BLaER1 treated with 17β-estradiol and CSF1 and Interleukin-3, amounts not matched to agents 10 nM and 100 nM (cell line): ENCODE measurements around the gene NFKB2.

Experiments used
- H3K27ac ChIP-seq, 11 experiments: shearing (Covaris generic); formaldehyde crosslinking; 2 replicates each; pipeline ENCODE4 v1.8.1; 2022
- H3K27me3 ChIP-seq, 11 experiments: shearing (Covaris generic); formaldehyde crosslinking; 2 replicates each; pipeline ENCODE4 v1.8.1; 2022
- H3K36me3 ChIP-seq, 11 experiments: shearing (Covaris generic); formaldehyde crosslinking; 2 replicates each; pipeline ENCODE4 v1.8.1; 2022
- H3K4me1 ChIP-seq, 10 experiments: shearing (Covaris generic); formaldehyde crosslinking; 2 replicates each; pipeline ENCODE4 v1.8.1; 2022
- H3K4me2 ChIP-seq, 11 experiments: shearing (Covaris generic); formaldehyde crosslinking; 2 replicates each; pipeline ENCODE4 v1.8.1; 2022
- H3K4me3 ChIP-seq, 10 experiments: shearing (Covaris generic); formaldehyde crosslinking; 2 replicates each; pipeline ENCODE4 v1.8.1; 2022
- H3K9ac ChIP-seq, 11 experiments: shearing (Covaris generic); formaldehyde crosslinking; 2 replicates each; pipeline ENCODE4 v1.8.1; 2022
- H3K9me3 ChIP-seq, 11 experiments: shearing (Covaris generic); formaldehyde crosslinking; replicated peaks in 1 of 11; 2 replicates each; pipeline ENCODE4 v1.8.1; 2022
- H4K20me1 ChIP-seq, 11 experiments: shearing (Covaris generic); formaldehyde crosslinking; 2 replicates each; pipeline ENCODE4 v1.8.1; 2022
- Cebpa-rat ChIP-seq, 11 experiments: shearing (Covaris generic); IDR thresholded peaks; 2 replicates each; pipeline ENCODE4 v1.8.1; 2022

Gene NFKB2

GRCh38 chr10:102436312-102436711 is 40.8 kb downstream of the NFKB2 start:
- Histone ChIP-seq H3K4me2 (peak overlapping the region; percentile 88 to 100 (median 95)), H3K36me3 (peaks cover 0 to 29% (median 0%) of the 10 kb centered on the region in 11 experiments; a peak in 8 of 22 replicates), H3K9ac (peak overlapping the region; percentile 67 to 91 (median 85); a peak in 20 of 22 replicates), H3K27me3 (peaks cover 0 to 26% (median 0%) of the 10 kb centered on the region in 11 experiments; a peak in 8 of 22 replicates), H3K9me3 (no peaks in the 10 kb centered on the region), H3K27ac (peak overlapping the region in 10 of 11 experiments; percentile 26 to 93 (median 86); a peak in 18 of 22 replicates), H3K4me3 (peak overlapping the region; percentile 50 to 93 (median 72)), H4K20me1 (peaks cover 0 to 57% (median 24%) of the 10 kb centered on the region in 11 experiments; a peak in 14 of 22 replicates), H3K4me1 (peaks cover 64 to 91% (median 81%) of the 10 kb centered on the region in 10 experiments)
- no peak for TF ChIP-seq Cebpa-rat (IDR thresholded peaks at IDR 0.05)

GRCh38 chr10:102437515-102437914 is 42.0 kb downstream of the NFKB2 start:
- Histone ChIP-seq H3K4me3 (peak overlapping the region in 8 of 10 experiments; percentile 62 to 93 (median 79); a peak in 15 of 20 replicates), H3K4me2 (peak overlapping the region in 10 of 11 experiments; percentile 39 to 100 (median 94); a peak in 17 of 22 replicates), H3K27me3 (peaks cover 0 to 26% (median 0%) of the 10 kb centered on the region in 11 experiments; a peak in 8 of 22 replicates)

GRCh38 chr10:102438374-102438773 is 42.9 kb downstream of the NFKB2 start:
- Histone ChIP-seq H3K36me3 (peaks cover 0 to 47% (median 0%) of the 10 kb centered on the region in 11 experiments; a peak in 8 of 22 replicates), H3K27ac (peak overlapping the region in 8 of 11 experiments; percentile 13 to 80 (median 29); a peak in 9 of 22 replicates), H3K27me3 (peaks cover 0 to 26% (median 0%) of the 10 kb centered on the region in 11 experiments; a peak in 8 of 22 replicates), H3K9me3 (no peaks in the 10 kb centered on the region), H4K20me1 (peaks cover 0 to 77% (median 42%) of the 10 kb centered on the region in 11 experiments; a peak in 14 of 22 replicates), H3K4me1 (peaks cover 54 to 86% (median 73%) of the 10 kb centered on the region in 10 experiments), H3K9ac (peak overlapping the region in 7 of 11 experiments; percentile 8 to 91 (median 85); a peak in 14 of 22 replicates), H3K4me3 (peak overlapping the region in 8 of 10 experiments; percentile 27 to 93 (median 79); a peak in 13 of 20 replicates), H3K4me2 (peak overlapping the region; percentile 35 to 100 (median 94); a peak in 21 of 22 replicates)
- no peak for TF ChIP-seq Cebpa-rat (IDR thresholded peaks at IDR 0.05)

More at GRCh38 chr10:102437515-102437914, 42.0 kb downstream of the NFKB2 start:
- Histone ChIP-seq H3K36me3 (peaks cover 0 to 39% (median 0%) of the 10 kb centered on the region in 11 experiments; a peak in 8 of 22 replicates), H3K9ac (peak overlapping the region in 7 of 11 experiments; percentile 5 to 91 (median 85); a peak in 10 of 22 replicates), H3K9me3 (no peaks in the 10 kb centered on the region), H3K27ac (peak overlapping the region in 3 of 11 experiments; percentile 20 to 88 (median 80); a peak in 4 of 22 replicates), H4K20me1 (peaks cover 0 to 69% (median 36%) of the 10 kb centered on the region in 11 experiments; a peak in 14 of 22 replicates), H3K4me1 (peaks cover 60 to 90% (median 80%) of the 10 kb centered on the region in 10 experiments)
- no peak for TF ChIP-seq Cebpa-rat (IDR thresholded peaks at IDR 0.05)

- Histone ChIP-seq H3K9ac (no peak overlapping the region), H3K9me3 (no peaks in the 10 kb centered on the region), H4K20me1 (peaks cover 0 to 83% (median 22%) of the 10 kb centered on the region in 11 experiments; a peak in 10 of 22 replicates), H3K4me2 (peak overlapping the region in 2 of 11 experiments; percentile 21 to 41; a peak in 4 of 22 replicates), H3K4me1 (peaks cover 18 to 96% (median 28%) of the 10 kb centered on the region in 10 experiments), H3K4me3 (no peak overlapping the region), H3K27me3 (no peaks in the 10 kb centered on the region), H3K27ac (no peak overlapping the region), H3K36me3 (peaks cover 0 to 32% (median 0%) of the 10 kb centered on the region in 11 experiments; a peak in 7 of 22 replicates)
- TF ChIP-seq Cebpa-rat (IDR thresholded peaks at IDR 0.05) = no peak
Measured at GRCh38 chr10:102444851-102445250, 49.3 kb downstream of the NFKB2 start.

- no peak for TF ChIP-seq Cebpa-rat (IDR thresholded peaks at IDR 0.05)
- H3K4me3 ChIP-seq = peak overlapping the region; percentile 81 to 98 (median 89)
- peak overlapping the region; percentile 87 to 99 (median 95) for H3K4me2 ChIP-seq
- peaks cover 26 to 88% (median 45%) of the 10 kb centered on the region in 10 experiments for H3K4me1 ChIP-seq
- H3K9me3 ChIP-seq = no peaks in the 10 kb centered on the region
- H3K27me3 ChIP-seq = no peaks in the 10 kb centered on the region
- peaks cover 7 to 31% (median 21%) of the 10 kb centered on the region in 11 experiments; a peak in 14 of 22 replicates for H3K36me3 ChIP-seq
- H3K9ac ChIP-seq = peak overlapping the region; percentile 84 to 95 (median 90)
- peaks cover 0 to 36% (median 5%) of the 10 kb centered on the region in 11 experiments; a peak in 9 of 22 replicates for H4K20me1 ChIP-seq
- peak overlapping the region; percentile 70 to 95 (median 90) for H3K27ac ChIP-seq
Measured at GRCh38 chr10:102449321-102450123, 54.0 kb downstream of the NFKB2 start.

- no peak for TF ChIP-seq Cebpa-rat (IDR thresholded peaks at IDR 0.05)
- Histone ChIP-seq H3K27ac (peak overlapping the region; percentile 70 to 95 (median 90)), H3K4me2 (peak overlapping the region; percentile 87 to 99 (median 95)), H3K4me1 (peaks cover 26 to 88% (median 47%) of the 10 kb centered on the region in 10 experiments), H3K4me3 (peak overlapping the region; percentile 81 to 98 (median 89)), H3K27me3 (no peaks in the 10 kb centered on the region), H4K20me1 (peaks cover 0 to 31% (median 5%) of the 10 kb centered on the region in 11 experiments; a peak in 9 of 22 replicates), H3K9ac (peak overlapping the region; percentile 84 to 95 (median 90)), H3K36me3 (peaks cover 7 to 36% (median 25%) of the 10 kb centered on the region in 11 experiments; a peak in 18 of 22 replicates), H3K9me3 (no peaks in the 10 kb centered on the region)
Measured at GRCh38 chr10:102450124-102450373, 54.5 kb downstream of the NFKB2 start.

GRCh38 chr10:102450374-102451104 is 55.0 kb downstream of the NFKB2 start:
- Histone ChIP-seq H3K4me3 (peak overlapping the region; percentile 81 to 98 (median 89)), H4K20me1 (peaks cover 0 to 26% (median 2%) of the 10 kb centered on the region in 11 experiments; a peak in 9 of 22 replicates), H3K4me1 (peaks cover 26 to 88% (median 47%) of the 10 kb centered on the region in 10 experiments), H3K9me3 (no peaks in the 10 kb centered on the region), H3K4me2 (peak overlapping the region; percentile 87 to 99 (median 95)), H3K27me3 (no peaks in the 10 kb centered on the region), H3K36me3 (peaks cover 9 to 41% (median 30%) of the 10 kb centered on the region in 11 experiments; a peak in 21 of 22 replicates), H3K27ac (peak overlapping the region; percentile 70 to 95 (median 90)), H3K9ac (peak overlapping the region; percentile 84 to 95 (median 90))
- no peak for TF ChIP-seq Cebpa-rat (IDR thresholded peaks at IDR 0.05)
